GM12878 (cell line): ENCODE measurements around the gene NPR3. TPM values are rescaled to one million over a fixed set of nuclear protein-coding genes. Genes with fewer than 3 reads are reported as not detected.

Experiments used
- ATAC-seq: fragments of 200-7000 bp; cut with Tn5 transposase; 3 replicates; pipeline ENCODE4 v1.9.1; 2020; ENCODE audit warnings: mild to moderate bottlenecking, moderate library complexity
- BruUV-seq: library from RNA; stranded (reverse); fragments of 400-500 nt; replicated peaks from 2 replicates; lab custom pipeline; 2021; lab: Mats Ljungman, UMichigan
- CTCF ChIA-PET: fragments of 300-600 bp; sonication (Branson Sonifier 250); formaldehyde crosslinking; extraction: SDS; loops from one replicate; lab custom pipeline; 2021; ENCODE audit warnings: inconsistent platforms; lab: Yijun Ruan, JAX
- POLR2A ChIA-PET: fragments of 350-600 bp; formaldehyde crosslinking; extraction: SDS; loops from one replicate; lab custom pipeline; 2021; ENCODE audit warnings: inconsistent platforms; lab: Charles Lee
- RAD21 ChIA-PET: fragments of 300-600 bp; sonication (Branson Sonifier 250); formaldehyde crosslinking; loops from one replicate; lab custom pipeline; 2023; ENCODE audit warnings: antibody characterized with exemption; ENCODE audit not compliant: unreplicated experiment; lab: Charles Lee
- SMC1A ChIA-PET: fragments of 300-600 bp; sonication (Branson Sonifier 250); formaldehyde crosslinking; loops from one replicate; lab custom pipeline; 2023; ENCODE audit not compliant: unreplicated experiment, uncharacterized antibody; lab: Charles Lee
- DNase-seq: peaks from one replicate; pipeline ENCODE4 v3.0.0-alpha.2; 2011; ENCODE audit warnings: low read depth, low spot score
- FAIRE-seq: peaks from 3 replicates; lab custom pipeline; 2011; peaks lifted over from hg19 to GRCh38; lab: Jason Lieb, UNC
- H2AFZ ChIP-seq: 2 replicates; pipeline ENCODE4 v1.6.0; 2011; ENCODE audit warnings: low read depth, low read length, control low read depth; ENCODE audit not compliant: control insufficient read depth
- H3K27ac ChIP-seq: 2 replicates; pipeline ENCODE4 v1.5.1; 2011; ENCODE audit warnings: control low read depth; ENCODE audit not compliant: control insufficient read depth, insufficient read depth
- H3K27me3 ChIP-seq, 2 experiments: replicated peaks in 1 of 2; 2 replicates each; pipeline versions ENCODE4 v1.6.0 to v1.6.1; 2011; ENCODE audit warnings: low read length in 1 of 2; ENCODE audit not compliant: control insufficient read depth in 2 of 2, insufficient read depth in 2 of 2
- H3K36me3 ChIP-seq, 2 experiments: 2 replicates each; pipeline ENCODE4 v1.5.1; 2011; ENCODE audit warnings: low read length in 1 of 2; ENCODE audit not compliant: control insufficient read depth in 2 of 2, insufficient read depth in 2 of 2
- H3K4me1 ChIP-seq: 2 replicates; pipeline ENCODE4 v1.6.1; 2011; ENCODE audit warnings: mild to moderate bottlenecking, low read length, moderate library complexity, mixed read lengths; ENCODE audit not compliant: control insufficient read depth, insufficient read depth
- H3K4me2 ChIP-seq: 2 replicates; pipeline ENCODE4 v1.6.0; 2011; ENCODE audit warnings: control low read depth; ENCODE audit not compliant: control insufficient read depth, insufficient read depth
- H3K4me3 ChIP-seq: fragments of 200-600 bp; sonication (generic); 2 replicates; pipeline ENCODE4 v1.5.1; 2016
- H3K79me2 ChIP-seq: 2 replicates; pipeline ENCODE4 v1.6.0; 2011; ENCODE audit warnings: low read length; ENCODE audit not compliant: control insufficient read depth, insufficient read depth
- H3K9ac ChIP-seq: 2 replicates; pipeline ENCODE4 v1.8.0; 2011; ENCODE audit warnings: low read length, control low read depth, mixed read lengths; ENCODE audit not compliant: control insufficient read depth, insufficient read depth
- H3K9me3 ChIP-seq: replicated peaks from 3 replicates; pipeline ENCODE4 v1.5.1; 2011; ENCODE audit warnings: mild to moderate bottlenecking, low read length; ENCODE audit not compliant: control insufficient read depth, insufficient read depth
- H4K20me1 ChIP-seq: 2 replicates; pipeline ENCODE4 v1.6.0; 2011; ENCODE audit not compliant: control insufficient read depth, insufficient read depth
- ETV6 ChIP-seq, 2 experiments: fragments of 450-650 bp in 1 of 2; IDR thresholded peaks in 1 of 2; conservative IDR thresholded peaks in 1 of 2; 2 replicates each; pipeline ENCODE4 v1.6.1; 2014; ENCODE audit warnings: antibody characterized with exemption in 1 of 2, borderline replicate concordance in 1 of 2, low read depth in 1 of 2, mild to moderate bottlenecking in 1 of 2, moderate library complexity in 1 of 2
- IRF4 ChIP-seq: IDR thresholded peaks from 2 replicates; pipeline ENCODE4 v1.6.1; 2011; ENCODE audit warnings: low read depth, low read length
- MXI1 ChIP-seq: fragments of 150-350 bp; IDR thresholded peaks from 2 replicates; pipeline ENCODE4 v1.6.1; 2011; ENCODE audit warnings: low read depth, mild to moderate bottlenecking, inconsistent platforms, low read length, improper control_type of control experiment
- NFYA ChIP-seq: IDR thresholded peaks from 2 replicates; pipeline ENCODE4 v1.6.1; 2011; ENCODE audit warnings: low read depth, mild to moderate bottlenecking, low read length, improper control_type of control experiment, borderline replicate concordance
- SKIL ChIP-seq: fragments of 450-650 bp; IDR thresholded peaks from 2 replicates; pipeline ENCODE4 v1.6.1; 2017; ENCODE audit warnings: mild to moderate bottlenecking, low read depth, inconsistent platforms; ENCODE audit not compliant: poor library complexity, severe bottlenecking
- SUPT20H ChIP-seq: IDR thresholded peaks from 2 replicates; pipeline ENCODE4 v1.6.1; 2011; ENCODE audit warnings: low read depth, mild to moderate bottlenecking, low read length, moderate library complexity, borderline replicate concordance; ENCODE audit not compliant: control insufficient read depth
- ZSCAN29 ChIP-seq: fragments of 450-650 bp; IDR thresholded peaks from 2 replicates; pipeline ENCODE4 v1.6.1; 2017; ENCODE audit warnings: mild to moderate bottlenecking, moderate library complexity
- WGBS: methylation state at CpG from one replicate; pipeline ENCODE4 v1.1.6; 2016; ENCODE audit warnings: low lambda C conversion rate; ENCODE audit not compliant: insufficient replicate concordance, insufficient coverage; ENCODE audit errors: missing lambda C conversion rate; 5-methylcytosine and 5-hydroxymethylcytosine counted together
- in situ Hi-C: fragments of 300-500 bp; cut with MboI; formaldehyde crosslinking; loops from 9 replicates; pipeline ENCODE4 v1.14.3; 2018; ENCODE audit warnings: mixed read lengths
- intact Hi-C: fragments of 100-400 bp; cut with micrococcal nuclease; formaldehyde crosslinking; loops from one replicate; pipeline ENCODE4 v1.14.2; 2022; ENCODE audit not compliant: unreplicated experiment
- polyA plus RNA-seq, 11 experiments: library from polyadenylated mRNA; depleted of rRNA in 4 of 11; unstranded in 6 of 11; stranded (reverse) in 5 of 11; fragments of >200 nt; fragmentation: Nextera tagmentation in 4 of 11; fragmentation: Illumina TruSeq in 1 of 11; extraction: Ambion mirVana in 4 of 11; extraction: Trizol in 1 of 11; gene quantifications; 1 replicate in 1 of 11; 2 replicates in 10 of 11; pipeline versions ENCODE4 v1.2.1 to v1.2.3, GENCODE V29; 2011 to 2016; ENCODE audit warnings: inconsistent platforms in 2 of 11, missing spikeins in 2 of 11, low read depth in 1 of 11
- total RNA-seq, 4 experiments: library from RNA; depleted of rRNA in 3 of 4; stranded (reverse); fragments of >200 nt in 3 of 4; fragmentation: Illumina TruSeq in 1 of 4; extraction: Trizol in 1 of 4; gene quantifications; 2 replicates each; pipeline versions ENCODE4 v1.2.1 to v1.2.3, GENCODE V29; 2013 to 2021

Gene NPR3
- total and polyA plus RNA-seq, 10 of the 15 experiments (the other 5 are each of a cell fraction or from before 2014, with no cell fraction given): 0.01 to 0.37 (median 0.14) TPM; not detected in 7

DNA sequence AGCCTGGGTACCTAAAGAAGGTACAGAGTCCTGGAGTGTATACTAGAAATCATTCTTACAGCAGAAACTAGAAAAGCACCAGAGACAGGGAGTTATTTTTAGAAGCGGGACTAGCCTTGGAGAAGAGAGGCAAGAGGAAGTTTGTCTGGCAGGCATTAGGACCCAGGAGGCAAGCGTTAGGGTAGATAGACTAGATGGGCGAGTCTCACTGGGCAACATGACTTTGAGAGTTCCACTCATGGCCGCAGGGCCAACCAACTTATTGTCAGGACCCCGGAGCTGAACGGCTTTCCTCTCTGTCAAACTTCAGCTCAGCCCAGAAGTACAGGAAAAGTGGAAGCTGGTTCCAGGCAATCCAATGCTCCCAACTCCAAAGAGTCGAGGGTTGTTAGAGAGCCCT is 34.1 kb upstream of the NPR3 start:
- FAIRE-seq (no peak), DNase-seq (no peak), ATAC-seq (no peak)
- Histone ChIP-seq H3K36me3 (no peaks in the 10 kb centered on the region), H3K27me3 (no peaks in the 10 kb centered on the region; a peak in 1 of 4 replicates), H3K4me2 (no peak overlapping the region), H3K9me3 (no peaks in the 10 kb centered on the region; the same call in 2 of the 3 replicates), H3K9ac (no peak overlapping the region), H3K27ac (no peak overlapping the region), H4K20me1 (no peaks in the 10 kb centered on the region), H2AFZ (no peak overlapping the region), H3K4me3 (no peak overlapping the region), H3K79me2 (no peaks in the 10 kb centered on the region), H3K4me1 (no peaks in the 10 kb centered on the region)
- 45% methylated on average over 7 of the region's 7 CpGs for WGBS
- ChIA-PET SMC1A (no interaction called here), CTCF (no interaction called here), RAD21 (no interaction called here), POLR2A (interaction anchor here (0.6 kb wide), 1 partner anchor 140 kb away, joined by 3 read pairs; no protein-coding TSS in a partner anchor)
- intact Hi-C loops: no loop called here
- TF ChIP-seq SKIL: no peak
- no peak for TF ChIP-seq SUPT20H
- no peak for TF ChIP-seq ZSCAN29
- TF ChIP-seq ETV6 (conservative IDR thresholded peaks at IDR 0.05 in 1 of 2, IDR thresholded peaks at IDR 0.05 in 1 of 2; ENCODE audit: borderline replicate concordance in 1 of 2, low read depth in 1 of 2): no peak
- TF ChIP-seq NFYA: no peak
- TF ChIP-seq IRF4: no peak
- no peak for TF ChIP-seq MXI1
- in situ Hi-C loops: no loop called here
- no TSS peak for BruUV-seq
